Mucosa of descending colon (tissue), 3 donors: ENCODE data around the gene DIDO1. TPM values are rescaled to one million over a fixed set of nuclear protein-coding genes. Genes with fewer than 3 reads are reported as not detected.
A peak's percentile ranks its signal among the peaks of the same experiment; 100 is the strongest.

Experiments used
- ATAC-seq: fragments of 200-7000 bp; cut with Tn5 transposase; one replicate; pipeline ENCODE4 v1.9.1; 2020; ENCODE audit warnings: mild to moderate bottlenecking, moderate library complexity
- DNase-seq, 3 donors: peaks; one replicate each; pipeline ENCODE4 v3.0.0-alpha.2; 2020
- H3K36me3 ChIP-seq: fragments of 200-600 bp; one replicate; pipeline ENCODE4 v1.8.0; 2021; ENCODE audit warnings: low read depth, mild to moderate bottlenecking
- H3K4me1 ChIP-seq: fragments of 200-600 bp; one replicate; pipeline ENCODE4 v1.8.0; 2021; ENCODE audit warnings: low read depth, mild to moderate bottlenecking
- H3K4me3 ChIP-seq: fragments of 200-600 bp; one replicate; pipeline ENCODE4 v1.8.0; 2021; ENCODE audit warnings: mild to moderate bottlenecking
- H3K9me3 ChIP-seq: fragments of 200-600 bp; one replicate; pipeline ENCODE4 v1.8.0; 2021; ENCODE audit warnings: mild to moderate bottlenecking
- intact Hi-C, 2 donors: fragments of 100-400 bp; cut with DNase I in 1 of 2; cut with micrococcal nuclease in 1 of 2; formaldehyde crosslinking; loops; one replicate each; pipeline versions ENCODE4 v1.11.0 to v1.11.1; 2022; cut with DNase I, micrococcal nuclease
- total RNA-seq, 3 donors: library from RNA; stranded (reverse); fragmentation: NEBNext Ultra II Directional in 2 of 3; extraction: Animal tissue kit (Norgen Biotek cat#: 25700) in 2 of 3; gene quantifications; one replicate each; pipeline versions ENCODE4 v1.2.1 to v1.2.4, GENCODE V29; 2021 to 2023
- TF ChIP-seq, protein P1 (sequence below): fragments of 200-600 bp; IDR thresholded peaks from one replicate; pipeline ENCODE4 v1.8.0; 2022; ENCODE audit warnings: antibody characterized with exemption, mild to moderate bottlenecking
- donor health status: DM: no; HTN: no; CAD: no; lungs with moderate emphysema.
- donor health status: DM: no; HTN: no; CAD: no.
- donor health status: DM: no; HTN: yes; CAD: no.

DIDO1 gene
- total RNA-seq, 3 donors from 2014 or later, result 53.4 to 72.5 (median 67.4) TPM

DNA sequence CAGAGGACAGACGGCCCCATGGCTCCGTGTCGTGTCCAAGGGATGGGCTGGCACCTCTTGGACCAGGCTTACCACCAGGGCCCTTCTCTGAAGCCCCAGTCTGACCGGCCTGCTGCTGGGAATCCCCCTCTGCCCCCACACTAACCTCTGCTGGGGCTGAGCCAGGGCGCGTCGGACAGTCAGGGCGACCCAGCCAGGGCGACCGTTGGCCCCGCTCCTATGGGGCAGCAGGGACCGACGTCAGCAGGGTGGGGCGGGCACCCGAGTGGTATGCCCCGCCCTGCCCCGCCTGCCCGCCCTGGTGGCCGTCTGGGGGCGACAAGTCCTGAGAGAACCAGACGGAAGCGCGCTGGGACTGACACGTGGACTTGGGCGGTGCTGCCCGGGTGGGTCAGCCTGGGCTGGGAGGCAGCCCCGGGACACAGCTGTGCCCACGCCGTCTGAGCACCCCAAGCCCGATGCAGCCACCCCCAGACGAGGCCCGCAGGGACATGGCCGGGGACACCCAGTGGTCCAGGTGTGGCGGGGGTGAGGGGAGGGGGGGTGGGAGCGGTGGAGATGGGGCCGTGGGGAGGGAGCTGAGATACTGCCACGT lies 26.2 kb upstream of the DIDO1 start, which contains the start of gene SLC17A9:
Gene SLC17A9 (plus strand): TSS at position 337 of the 595 bp plus-strand sequence. CDS start 122 bp downstream, at position 459.
- Histone ChIP-seq H3K4me3 (no peak within 1 kb of the TSS), H3K4me1 (peaks cover 30% of the 10 kb centered on the region), H3K9me3 (no peaks in the 10 kb centered on the region), H3K36me3 (no peaks in the 10 kb centered on the region)
- ATAC-seq (peak; percentile 81), DNase-seq (peak; percentile 92 to 95 (median 94))
- TF ChIP-seq, protein P1, sequence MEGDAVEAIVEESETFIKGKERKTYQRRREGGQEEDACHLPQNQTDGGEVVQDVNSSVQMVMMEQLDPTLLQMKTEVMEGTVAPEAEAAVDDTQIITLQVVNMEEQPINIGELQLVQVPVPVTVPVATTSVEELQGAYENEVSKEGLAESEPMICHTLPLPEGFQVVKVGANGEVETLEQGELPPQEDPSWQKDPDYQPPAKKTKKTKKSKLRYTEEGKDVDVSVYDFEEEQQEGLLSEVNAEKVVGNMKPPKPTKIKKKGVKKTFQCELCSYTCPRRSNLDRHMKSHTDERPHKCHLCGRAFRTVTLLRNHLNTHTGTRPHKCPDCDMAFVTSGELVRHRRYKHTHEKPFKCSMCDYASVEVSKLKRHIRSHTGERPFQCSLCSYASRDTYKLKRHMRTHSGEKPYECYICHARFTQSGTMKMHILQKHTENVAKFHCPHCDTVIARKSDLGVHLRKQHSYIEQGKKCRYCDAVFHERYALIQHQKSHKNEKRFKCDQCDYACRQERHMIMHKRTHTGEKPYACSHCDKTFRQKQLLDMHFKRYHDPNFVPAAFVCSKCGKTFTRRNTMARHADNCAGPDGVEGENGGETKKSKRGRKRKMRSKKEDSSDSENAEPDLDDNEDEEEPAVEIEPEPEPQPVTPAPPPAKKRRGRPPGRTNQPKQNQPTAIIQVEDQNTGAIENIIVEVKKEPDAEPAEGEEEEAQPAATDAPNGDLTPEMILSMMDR, result no peak
- intact Hi-C loops, result no loop called here

DNA sequence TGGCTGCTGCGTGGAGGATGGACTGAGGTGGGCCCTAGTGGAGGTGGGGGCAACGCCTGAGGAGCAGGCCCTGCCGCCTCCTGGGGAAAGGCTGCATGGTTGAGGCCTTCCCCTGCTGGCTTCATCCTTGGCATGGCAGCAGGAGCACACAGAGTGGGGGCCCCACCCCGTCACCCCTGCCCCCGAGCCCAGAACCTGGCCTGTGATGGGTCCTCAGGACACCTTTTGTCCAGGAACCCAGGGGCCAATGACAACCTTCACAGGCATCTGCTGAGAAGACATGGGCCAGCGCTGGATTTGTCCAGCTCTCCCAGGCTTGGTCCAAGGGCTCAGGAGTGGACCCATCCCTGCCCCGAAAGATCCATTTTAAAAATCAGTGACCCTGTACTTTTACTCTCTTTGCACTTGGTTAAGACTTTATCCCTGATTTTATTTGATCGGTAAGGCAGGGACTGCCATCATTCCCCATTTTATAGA lies 25.6 kb upstream of the DIDO1 start:
- TF ChIP-seq, protein P1, result no peak
- intact Hi-C loops, result no loop called here
- H3K4me3 ChIP-seq, result no peak overlapping the region
- H3K4me1 ChIP-seq, result peaks cover 30% of the 10 kb centered on the region
- ATAC-seq, result no peak
- no peaks in the 10 kb centered on the region for H3K9me3 ChIP-seq
- peak in 1 of 3 donors; percentile 58 for DNase-seq
- H3K36me3 ChIP-seq, result no peaks in the 10 kb centered on the region

DNA sequence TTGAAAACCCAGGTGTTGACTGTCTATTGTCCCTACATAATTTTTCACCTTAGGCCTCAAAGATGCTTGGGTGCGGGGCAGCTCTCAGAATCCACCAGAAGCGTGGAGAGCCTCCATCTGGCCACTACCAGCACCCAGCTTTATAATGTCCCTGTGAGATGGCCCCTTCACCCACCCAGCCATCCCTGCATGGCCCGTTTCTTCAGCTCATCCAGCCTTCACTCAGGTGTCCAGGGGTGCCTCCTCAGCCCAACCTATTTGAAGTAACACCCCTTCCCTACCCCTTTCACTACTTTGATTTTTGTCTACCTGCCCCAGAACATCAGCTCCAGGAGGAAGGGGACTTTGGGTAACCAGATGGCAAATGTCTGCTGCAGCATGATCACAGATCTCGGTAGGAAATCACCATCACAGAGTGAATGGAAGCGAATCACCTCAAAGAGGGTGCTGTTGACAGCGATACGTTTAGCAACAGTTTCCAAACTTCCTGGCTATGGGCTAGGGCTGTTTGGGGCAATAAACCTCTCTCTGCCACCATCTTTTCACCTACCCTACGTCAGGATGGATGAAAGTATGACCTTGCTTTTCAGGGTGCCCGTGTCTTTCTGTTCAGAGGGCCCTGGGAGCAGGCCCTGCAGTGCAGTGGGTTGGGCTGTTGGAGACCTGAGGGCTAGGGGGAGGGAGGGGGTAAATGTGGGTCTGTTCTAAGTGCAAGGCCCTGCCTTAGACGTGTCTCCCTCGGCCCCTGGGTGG lies 25.0 kb upstream of the DIDO1 start:
- Histone ChIP-seq H3K9me3 (no peaks in the 10 kb centered on the region), H3K4me3 (no peak overlapping the region), H3K36me3 (no peaks in the 10 kb centered on the region), H3K4me1 (peaks cover 30% of the 10 kb centered on the region)
- intact Hi-C loops, result no loop called here
- TF ChIP-seq, protein P1, result no peak
- ATAC-seq, result no peak
- peak in 2 of 3 donors; percentile 11 to 30 for DNase-seq

DNA sequence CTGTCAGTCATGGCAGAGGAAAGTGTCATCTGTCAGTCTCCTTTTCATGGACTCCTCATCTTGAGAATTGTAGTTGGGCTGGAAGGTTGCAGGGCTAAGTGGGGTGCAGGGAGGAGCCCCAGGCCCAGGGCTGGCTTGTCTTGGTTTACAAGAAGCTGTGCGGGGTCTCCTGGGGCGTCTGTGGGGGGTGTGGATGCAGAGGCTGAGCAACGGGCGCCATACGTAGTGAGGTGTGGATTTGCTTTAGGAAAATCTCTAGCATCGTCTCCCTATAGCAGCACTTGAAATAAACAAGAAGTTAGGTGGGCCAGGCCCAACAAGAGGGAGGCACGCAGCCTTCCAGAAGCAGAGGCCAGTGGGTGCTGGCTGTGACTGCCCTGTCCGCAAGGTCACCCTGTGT lies 24.4 kb upstream of the DIDO1 start:
- intact Hi-C loops, result no loop called here
- ATAC-seq (no peak), DNase-seq (peak in 1 of 3 donors; percentile 14)
- Histone ChIP-seq H3K36me3 (peaks cover 3% of the 10 kb centered on the region), H3K9me3 (no peaks in the 10 kb centered on the region), H3K4me3 (no peak overlapping the region), H3K4me1 (peaks cover 27% of the 10 kb centered on the region)
- TF ChIP-seq, protein P1, result no peak

DNA sequence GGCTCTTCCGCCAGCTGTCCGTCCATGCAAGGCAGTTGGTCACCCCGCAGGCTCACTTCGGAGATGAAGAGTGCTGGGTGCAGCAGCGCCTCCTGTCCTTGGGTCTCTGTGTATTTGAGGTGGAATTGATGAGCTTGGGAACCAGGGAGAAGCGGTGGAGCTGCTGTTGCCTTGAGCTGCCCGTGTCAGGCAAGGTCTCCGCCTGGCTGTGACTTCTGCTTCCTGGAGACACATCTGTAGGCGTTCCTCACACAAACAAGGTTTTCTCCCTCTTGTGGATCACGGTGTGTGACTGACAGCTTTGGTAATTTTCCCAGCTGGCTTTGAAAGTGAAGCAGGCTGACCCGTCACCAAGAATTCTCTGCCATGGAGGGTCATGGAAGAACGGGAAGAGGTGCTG lies 23.7 kb upstream of the DIDO1 start:
- Histone ChIP-seq H3K9me3 (no peaks in the 10 kb centered on the region), H3K36me3 (peaks cover 4% of the 10 kb centered on the region), H3K4me3 (no peak overlapping the region), H3K4me1 (peaks cover 23% of the 10 kb centered on the region)
- TF ChIP-seq, protein P1, result no peak
- peak in 1 of 3 donors; percentile 15 for DNase-seq
- intact Hi-C loops, result no loop called here
- no peak for ATAC-seq
